GM12891 (cell line): Measurements from ENCODE around the gene MFGE8.

Experiments
- DNase-seq: peaks from one replicate; pipeline ENCODE4 v3.0.0; 2011; ENCODE audit warnings: low spot score; ENCODE audit not compliant: insufficient read length
- FAIRE-seq: peaks from 2 replicates; lab custom pipeline; 2011; peaks lifted over from hg19 to GRCh38; lab: Jason Lieb, UNC
- PAX5 ChIP-seq: IDR thresholded peaks from 2 replicates; pipeline ENCODE4 v1.6.1; 2011; ENCODE audit warnings: low read length, moderate library complexity, mild to moderate bottlenecking; ENCODE audit not compliant: insufficient read depth, severe bottlenecking
- POLR2A ChIP-seq: IDR thresholded peaks from 2 replicates; pipeline ENCODE4 v1.6.1; 2011; ENCODE audit warnings: low read depth, low read length, control low read depth
- POLR2AphosphoS5 ChIP-seq: IDR thresholded peaks from 2 replicates; pipeline ENCODE4 v1.6.1; 2011; ENCODE audit warnings: low read depth, low read length, control low read depth
- POU2F2 ChIP-seq: IDR thresholded peaks from 2 replicates; pipeline ENCODE4 v1.6.1; 2011; ENCODE audit warnings: low read depth, mild to moderate bottlenecking, control low read depth, low read length, moderate library complexity
- SPI1 ChIP-seq: IDR thresholded peaks from 2 replicates; pipeline ENCODE4 v1.6.1; 2011; ENCODE audit warnings: low read depth, low read length, control low read depth
- TAF1 ChIP-seq: IDR thresholded peaks from 2 replicates; pipeline ENCODE4 v1.6.1; 2011; ENCODE audit warnings: low read depth, low read length, control low read depth

Gene MFGE8

DNA sequence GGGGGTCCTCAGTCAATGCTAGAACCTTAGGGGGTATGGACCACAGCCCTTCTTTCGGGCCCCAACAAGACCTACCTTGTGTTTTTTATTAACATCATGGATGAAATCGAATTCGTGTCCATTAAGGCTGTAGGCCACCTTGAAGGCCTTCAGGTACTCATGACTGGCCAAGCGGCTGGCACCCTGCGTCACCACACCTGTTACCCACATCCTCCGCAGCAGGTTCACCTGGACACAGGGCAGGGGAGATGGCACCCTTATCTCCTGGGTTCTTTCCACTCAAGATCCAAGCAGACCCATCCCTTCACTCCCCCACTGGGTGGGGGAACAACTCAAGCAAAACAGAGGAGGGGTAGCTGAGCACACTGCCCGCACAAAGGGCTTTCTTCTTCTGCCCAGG lies 6.6 kb downstream of the MFGE8 start:
- no peak for TF ChIP-seq POLR2AphosphoS5
- TF ChIP-seq PAX5 = no peak
- TF ChIP-seq TAF1 = no peak
- no peak for TF ChIP-seq POLR2A
- TF ChIP-seq POU2F2 = no peak
- no peak for TF ChIP-seq SPI1
- FAIRE-seq (no peak), DNase-seq (no peak)

DNA sequence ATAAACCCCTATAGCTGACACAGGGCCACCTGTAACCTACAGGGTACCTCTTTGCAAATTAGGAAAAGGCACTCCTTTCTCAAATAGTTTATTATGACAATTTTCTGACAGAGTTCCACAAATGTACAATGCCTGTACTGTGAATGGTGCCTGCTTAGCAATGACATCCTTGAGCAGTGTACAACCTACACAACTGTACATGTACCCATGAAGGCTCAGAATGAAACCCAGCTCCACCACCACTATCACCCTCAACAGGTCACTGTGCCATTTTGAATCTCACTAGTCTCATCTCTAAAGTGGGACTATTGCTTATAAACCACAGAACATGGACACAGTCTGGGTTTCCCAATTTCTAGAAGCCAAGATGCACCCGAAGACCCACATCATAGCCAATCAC lies 7.0 kb downstream of the MFGE8 start:
- TF ChIP-seq TAF1 = no peak
- no peak for TF ChIP-seq PAX5
- FAIRE-seq (no peak), DNase-seq (no peak)

DNA sequence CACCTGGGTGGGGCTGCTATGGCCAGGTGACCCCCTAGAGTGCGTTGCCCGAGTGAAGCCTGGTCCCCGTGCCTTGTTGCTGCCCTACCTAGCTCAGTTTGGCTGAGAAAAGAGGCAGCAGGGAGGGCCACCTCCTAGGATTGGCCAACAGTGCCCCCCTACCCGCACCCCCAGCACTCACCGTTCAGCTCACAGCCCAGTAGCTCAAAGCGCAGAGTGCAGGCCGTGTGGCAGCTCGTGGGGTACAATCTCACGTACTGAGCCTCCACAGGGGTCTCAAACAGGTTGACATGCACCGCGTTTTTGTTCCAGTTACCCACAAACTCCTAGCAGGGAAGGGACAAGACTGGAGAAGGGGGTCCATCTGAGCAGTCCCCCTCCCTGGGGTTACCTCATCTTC lies 7.6 kb downstream of the MFGE8 start:
- DNase-seq (peak; percentile 0), FAIRE-seq (no peak)

GRCh38 chr15:88904624-88905327 lies 8.4 kb downstream of the MFGE8 start:
- DNase-seq (peak; percentile 72), FAIRE-seq (peak; percentile 72)
- no peak for TF ChIP-seq PAX5
- no peak; the same call in 1 of the 2 replicates for TF ChIP-seq POU2F2
- no peak for TF ChIP-seq POLR2A
- TF ChIP-seq POLR2AphosphoS5 = no peak
- no peak for TF ChIP-seq TAF1
- no peak for TF ChIP-seq SPI1

More for the DNA sequence above, 7.6 kb downstream of the MFGE8 start:
- TF ChIP-seq SPI1 = no peak
- no peak for TF ChIP-seq PAX5
- no peak for TF ChIP-seq POLR2A
- no peak for TF ChIP-seq POLR2AphosphoS5
- TF ChIP-seq POU2F2 = no peak
- no peak for TF ChIP-seq TAF1

- TF ChIP-seq SPI1 = no peak
- no peak for TF ChIP-seq POU2F2
- TF ChIP-seq PAX5 = no peak
- no peak for TF ChIP-seq POLR2A
- no peak for TF ChIP-seq POLR2AphosphoS5
- no peak for TF ChIP-seq TAF1
- FAIRE-seq (no peak), DNase-seq (no peak)
These were observed 8.9 kb downstream of the MFGE8 start for GRCh38 chr15:88904257-88904623.

DNA sequence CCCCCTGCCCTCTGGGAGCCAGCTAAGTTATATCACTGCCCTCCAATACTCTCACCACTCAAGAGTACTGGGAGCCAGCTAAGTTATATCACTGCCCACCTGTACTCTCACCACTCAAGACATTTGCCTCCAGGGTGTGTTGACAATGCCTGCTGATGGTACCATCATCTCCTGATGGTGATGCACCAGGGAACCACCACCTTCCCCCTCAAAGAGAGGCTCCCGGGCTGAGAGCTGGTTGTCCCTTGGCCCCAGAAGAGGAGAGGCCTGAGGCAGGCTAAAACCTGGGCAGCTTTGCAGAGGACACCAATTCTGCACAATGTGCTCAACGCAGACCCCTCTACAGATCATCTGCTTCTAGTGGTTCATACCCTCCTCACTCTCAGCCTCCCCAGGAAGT lies 10.3 kb downstream of the MFGE8 start:
- TF ChIP-seq POLR2AphosphoS5 = no peak
- no peak for TF ChIP-seq SPI1
- no peak for TF ChIP-seq POU2F2
- no peak for TF ChIP-seq POLR2A
- TF ChIP-seq PAX5 = no peak
- no peak for TF ChIP-seq TAF1
- no peak for FAIRE-seq
- no peak for DNase-seq

DNA sequence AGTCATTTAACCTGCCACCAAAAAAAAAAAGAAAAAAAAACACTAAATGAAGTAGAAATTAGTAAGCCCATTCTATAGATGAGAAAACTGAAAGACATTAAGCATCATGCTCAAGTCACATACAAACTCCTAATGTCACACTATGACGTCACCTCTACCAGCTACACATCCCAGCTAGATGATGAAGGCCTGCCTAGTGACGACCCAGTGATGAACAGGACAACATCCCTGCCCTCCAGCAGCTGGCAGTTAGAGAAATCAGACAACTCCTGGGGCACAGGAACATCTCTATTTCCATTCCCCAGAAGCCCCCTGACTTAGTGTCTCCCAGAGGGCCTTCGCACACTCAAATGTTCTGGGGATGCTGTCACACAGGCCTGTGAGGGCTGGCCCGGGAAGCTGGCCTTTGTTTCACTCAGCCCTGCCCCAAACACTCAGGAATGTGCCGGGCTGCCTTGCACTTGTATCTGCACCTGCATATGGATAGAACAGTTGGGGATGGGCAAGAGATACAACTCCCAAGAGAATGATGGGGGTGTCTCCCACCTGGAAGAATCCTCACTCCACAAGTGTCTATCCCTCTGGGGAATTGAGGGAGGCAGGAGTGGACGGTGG lies 10.9 kb downstream of the MFGE8 start:
- no peak for FAIRE-seq

DNA sequence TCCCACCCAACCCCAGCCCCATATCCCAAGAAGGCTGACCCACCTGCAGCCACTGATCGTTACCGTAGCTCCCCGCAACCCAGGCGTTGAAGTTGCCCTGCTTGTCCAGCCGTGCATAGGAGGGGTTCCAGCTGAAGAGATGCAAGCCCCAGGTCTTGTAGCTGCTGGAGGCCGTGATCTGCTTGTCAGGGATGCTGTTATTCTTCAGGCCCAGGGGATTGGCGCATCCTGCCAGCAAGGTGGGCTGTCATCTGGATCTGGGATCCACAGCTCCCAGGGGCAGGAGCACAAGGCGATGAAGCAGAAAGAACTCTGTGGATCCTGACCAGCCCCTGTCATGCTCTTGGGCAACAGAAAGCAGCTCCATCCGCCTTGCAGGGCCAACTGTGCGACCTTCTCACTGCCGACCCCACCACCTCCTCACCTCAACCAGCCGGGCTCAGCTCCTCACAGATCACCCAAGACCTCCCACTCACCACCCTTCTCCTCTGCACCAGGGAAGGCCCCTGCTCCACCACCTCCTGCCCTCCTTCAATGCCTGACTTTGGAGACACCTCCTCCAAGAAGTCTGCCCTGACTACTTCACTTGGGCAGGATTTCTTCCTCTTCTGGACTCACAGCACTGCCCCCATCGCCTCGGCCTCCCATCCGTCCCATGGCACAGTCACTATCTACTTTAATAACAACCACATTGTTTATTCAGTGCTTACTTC lies 11.5 kb downstream of the MFGE8 start:
- FAIRE-seq (no peak), DNase-seq (no peak)
- TF ChIP-seq POLR2AphosphoS5 = no peak
- TF ChIP-seq PAX5 = no peak
- no peak for TF ChIP-seq TAF1
- TF ChIP-seq SPI1 = no peak
- no peak for TF ChIP-seq POU2F2
- TF ChIP-seq POLR2A = no peak

More for the DNA sequence above, 10.9 kb downstream of the MFGE8 start:
- TF ChIP-seq POLR2A (no peak), PAX5 (no peak), TAF1 (no peak), SPI1 (no peak), POU2F2 (no peak), POLR2AphosphoS5 (no peak)
- no peak for DNase-seq

- no peak for FAIRE-seq
- TF ChIP-seq PAX5 (no peak), POLR2AphosphoS5 (no peak), TAF1 (no peak), POU2F2 (no peak), POLR2A (no peak), SPI1 (no peak)
- DNase-seq = no peak
These were observed 12.2 kb downstream of the MFGE8 start for GRCh38 chr15:88900982-88901418.
